Peyer's patch (tissue), 4 donors: ENCODE data around the gene PDE4D.

Experiments used
- POLR2A ChIP-seq, 2 donors: fragments of 450-650 bp; IDR thresholded peaks; one replicate each; pipeline ENCODE4 v1.5.1; 2017; ENCODE audit warnings: antibody characterized with exemption in 2 of 2, mild to moderate bottlenecking in 2 of 2, moderate library complexity in 2 of 2
- TF ChIP-seq, protein P1 (sequence below), 6 experiments: fragments of 450-650 bp in 4 of 6; fragments of 200-600 bp in 2 of 6; sonication (generic) in 1 of 6; IDR thresholded peaks; one replicate each; pipeline ENCODE4 v1.5.1; 2017 to 2019; ENCODE audit warnings: antibody characterized with exemption in 6 of 6, mild to moderate bottlenecking in 3 of 6, moderate library complexity in 1 of 6

DNA sequence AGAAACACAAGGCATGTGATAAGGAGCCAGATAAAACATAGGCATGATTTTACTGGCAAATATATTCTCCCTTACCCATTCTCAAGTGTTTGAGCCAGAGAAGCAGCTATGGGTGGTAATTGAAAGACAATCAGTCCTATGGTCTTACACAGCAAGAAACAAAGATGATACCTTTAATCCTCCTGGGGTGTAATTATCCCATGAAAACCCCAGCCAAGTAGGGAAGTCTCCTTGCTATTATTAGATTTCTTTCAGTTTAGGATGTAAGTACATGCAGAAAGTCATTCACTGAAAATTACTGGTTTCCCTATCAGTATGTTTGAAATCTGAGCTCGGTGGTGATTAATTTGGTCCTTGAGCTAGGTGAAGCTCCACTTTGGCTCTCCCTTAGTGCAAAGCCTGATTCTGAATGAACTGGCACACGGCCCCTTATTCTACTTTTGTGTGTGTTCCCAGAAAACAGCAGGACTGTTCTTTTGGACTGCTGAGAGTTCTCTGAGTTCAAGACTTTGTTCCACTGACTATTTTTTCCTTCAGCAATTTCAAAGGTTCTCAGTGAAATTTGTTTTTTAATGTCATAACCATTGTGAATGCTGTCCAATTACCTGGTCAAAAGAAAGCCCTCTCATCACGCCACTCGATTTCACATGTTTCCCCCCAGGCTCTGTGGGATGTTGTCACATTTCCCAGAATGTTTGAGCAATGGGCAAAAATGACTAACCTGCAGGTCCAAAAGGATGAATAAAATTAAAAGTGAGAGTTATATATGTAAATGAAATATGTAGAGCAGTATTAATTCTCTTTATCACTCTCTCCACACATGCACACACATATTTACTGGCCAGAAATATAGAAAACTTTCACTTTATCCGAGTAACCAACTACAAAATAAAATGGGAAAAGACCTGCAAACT is 967.6 kb downstream of the PDE4D start:
- TF ChIP-seq, protein P1, sequence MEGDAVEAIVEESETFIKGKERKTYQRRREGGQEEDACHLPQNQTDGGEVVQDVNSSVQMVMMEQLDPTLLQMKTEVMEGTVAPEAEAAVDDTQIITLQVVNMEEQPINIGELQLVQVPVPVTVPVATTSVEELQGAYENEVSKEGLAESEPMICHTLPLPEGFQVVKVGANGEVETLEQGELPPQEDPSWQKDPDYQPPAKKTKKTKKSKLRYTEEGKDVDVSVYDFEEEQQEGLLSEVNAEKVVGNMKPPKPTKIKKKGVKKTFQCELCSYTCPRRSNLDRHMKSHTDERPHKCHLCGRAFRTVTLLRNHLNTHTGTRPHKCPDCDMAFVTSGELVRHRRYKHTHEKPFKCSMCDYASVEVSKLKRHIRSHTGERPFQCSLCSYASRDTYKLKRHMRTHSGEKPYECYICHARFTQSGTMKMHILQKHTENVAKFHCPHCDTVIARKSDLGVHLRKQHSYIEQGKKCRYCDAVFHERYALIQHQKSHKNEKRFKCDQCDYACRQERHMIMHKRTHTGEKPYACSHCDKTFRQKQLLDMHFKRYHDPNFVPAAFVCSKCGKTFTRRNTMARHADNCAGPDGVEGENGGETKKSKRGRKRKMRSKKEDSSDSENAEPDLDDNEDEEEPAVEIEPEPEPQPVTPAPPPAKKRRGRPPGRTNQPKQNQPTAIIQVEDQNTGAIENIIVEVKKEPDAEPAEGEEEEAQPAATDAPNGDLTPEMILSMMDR (IDR thresholded peaks at IDR 0.05), result no peak
- no peak for TF ChIP-seq POLR2A (IDR thresholded peaks at IDR 0.05)
